GOT3 (cell line): ENCODE measurements around the gene AVL9.
"Not testable (repeated sequence)": the region's sequence is repeated elsewhere in the genome, so short reads cannot be mapped to it uniquely, and the experiment has no call there.

ENCODE experiments used
- DNase-seq: peaks from one replicate; lab custom pipeline; 2025; ENCODE audit warnings: mixed read lengths; lab: John Stamatoyannopoulos, UW

Gene AVL9

DNA sequence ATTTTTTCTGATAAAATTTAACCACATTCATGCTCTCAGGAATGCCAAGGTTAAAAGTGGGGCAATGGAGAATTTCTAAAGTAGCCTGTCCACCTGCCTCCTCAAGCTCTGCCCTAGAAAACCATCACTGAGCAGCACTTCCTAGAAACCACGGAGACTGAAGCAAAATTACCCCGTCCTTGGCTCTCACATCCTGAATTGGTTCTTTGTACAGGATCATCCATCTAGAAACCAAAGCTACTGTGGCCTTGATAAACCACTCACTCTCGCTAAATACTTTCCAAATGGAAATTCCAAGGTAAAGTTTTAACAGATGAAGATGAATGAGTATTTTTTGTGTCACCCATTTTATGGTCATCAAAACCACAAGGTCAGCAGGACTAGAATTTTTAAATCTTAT lies 96.6 kb downstream of the AVL9 start:
- DNase-seq, result no peak

GRCh38 chr7:32592701-32593100 lies 97.4 kb downstream of the AVL9 start:
- DNase-seq, result no peak

DNA sequence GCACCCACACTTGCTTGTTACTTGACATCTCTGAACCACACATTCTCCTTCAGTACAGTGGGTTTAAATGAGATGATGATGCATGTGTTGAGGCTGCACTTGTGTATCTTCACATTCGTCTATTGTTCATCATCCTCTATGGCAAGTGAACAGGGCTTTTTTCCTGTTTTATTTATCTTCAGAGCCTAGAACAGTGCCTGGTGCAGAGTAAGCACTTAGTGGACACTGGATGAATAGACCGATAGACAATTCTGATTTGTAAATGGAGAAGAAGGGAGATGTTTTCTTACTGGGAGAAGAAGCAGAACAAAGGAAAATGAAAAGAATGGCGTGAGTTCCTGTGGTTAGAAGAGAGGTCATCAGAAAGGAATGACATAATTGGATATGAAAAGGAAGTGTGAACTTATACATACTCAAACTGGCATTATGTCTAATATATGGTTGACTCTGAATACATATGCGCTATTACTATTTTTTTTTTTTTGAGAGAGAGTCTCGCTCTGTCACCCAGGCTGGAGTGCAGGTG lies 99.7 kb downstream of the AVL9 start:
- DNase-seq, result no peak

GRCh38 chr7:32601196-32601595 lies 105.9 kb downstream of the AVL9 start:
- not testable (repeated sequence) for DNase-seq

DNA sequence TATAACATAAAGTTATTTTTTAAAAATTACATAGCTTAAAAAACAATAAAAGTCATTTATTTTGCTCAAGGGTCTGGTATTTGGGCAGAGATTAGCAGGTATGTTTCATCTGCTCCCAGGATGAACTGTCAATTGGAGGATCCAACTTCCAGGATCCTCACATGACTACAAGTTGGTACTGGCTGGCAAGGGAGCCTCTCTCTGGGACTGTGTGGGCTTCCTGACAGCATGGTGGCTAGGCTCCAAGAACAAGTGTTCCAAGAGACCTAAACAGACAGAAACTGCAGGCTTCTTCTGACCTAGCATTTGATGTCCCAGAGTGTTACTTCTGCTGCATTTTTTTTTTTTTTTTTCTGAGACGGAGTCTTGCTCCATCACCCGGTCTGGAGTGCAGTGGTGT lies 107.2 kb downstream of the AVL9 start:
- no peak for DNase-seq

DNA sequence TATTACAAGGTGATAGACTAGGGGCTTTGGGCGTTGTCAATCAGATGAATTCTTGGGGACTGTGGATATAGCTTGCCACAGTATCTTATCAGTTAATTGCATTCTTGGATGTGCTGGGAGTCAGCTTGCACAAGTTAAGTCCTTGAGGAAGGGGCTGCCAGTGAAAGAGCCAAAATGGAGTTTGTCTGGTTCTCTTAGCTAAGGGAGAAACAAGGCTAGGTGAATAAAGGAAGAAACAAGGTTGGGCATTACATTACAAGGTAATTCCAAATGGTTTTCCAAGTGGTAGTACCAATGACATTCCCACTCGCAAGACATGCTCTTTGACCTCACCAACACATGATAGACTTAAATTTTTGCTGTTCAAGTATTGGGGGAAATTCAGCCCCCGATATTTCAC lies 108.2 kb downstream of the AVL9 start:
- not testable (repeated sequence) for DNase-seq

- not testable (repeated sequence) for DNase-seq
These were observed 108.8 kb downstream of the AVL9 start for GRCh38 chr7:32604047-32604446.

- no peak for DNase-seq
These were observed 109.7 kb downstream of the AVL9 start for GRCh38 chr7:32605032-32605431.

GRCh38 chr7:32609463-32609862 lies 114.2 kb downstream of the AVL9 start:
- no peak for DNase-seq

DNA sequence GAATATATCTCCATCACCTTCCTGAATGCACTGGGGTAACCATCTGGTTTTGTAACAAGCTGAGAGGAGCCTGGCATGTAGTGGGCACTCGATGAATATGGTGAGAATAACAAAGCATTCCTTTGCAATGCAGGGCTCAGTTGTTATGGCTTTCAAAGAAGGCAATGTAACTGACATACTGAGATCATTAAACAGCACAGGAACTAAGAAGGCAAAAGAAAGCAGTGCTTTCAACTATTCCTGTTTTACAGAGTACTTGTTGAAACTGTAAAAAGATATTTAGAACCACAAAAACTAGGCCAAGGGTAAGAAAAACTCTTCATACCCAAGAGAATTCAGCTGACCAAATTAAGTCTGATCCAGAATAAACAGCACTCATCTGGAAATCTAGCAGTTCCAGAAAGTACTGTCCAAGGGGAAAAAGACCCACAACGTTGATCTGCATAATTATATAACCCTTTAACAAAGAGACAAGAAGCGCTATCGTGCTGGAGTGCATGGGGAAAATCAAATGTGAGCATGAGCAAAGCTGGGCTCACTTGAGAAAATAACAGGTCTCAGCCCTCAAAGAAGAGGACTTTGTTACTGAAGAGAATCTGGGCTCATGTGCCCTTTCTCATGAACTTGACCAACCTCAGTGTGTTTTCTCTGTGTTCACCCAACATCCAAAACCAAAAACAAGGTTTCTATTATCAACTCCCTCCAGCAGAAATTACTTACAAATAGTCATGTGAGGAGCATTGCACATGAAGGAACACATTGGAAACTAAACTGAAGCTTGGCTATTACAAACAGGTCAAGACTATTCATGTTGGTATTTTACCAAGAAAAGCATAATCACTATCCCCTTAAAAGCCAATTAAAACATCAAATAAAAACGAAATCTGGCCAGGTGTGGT lies 116.2 kb downstream of the AVL9 start:
- DNase-seq, result no peak

- no peak for DNase-seq
These were observed 121.3 kb downstream of the AVL9 start for GRCh38 chr7:32616625-32617024.

DNA sequence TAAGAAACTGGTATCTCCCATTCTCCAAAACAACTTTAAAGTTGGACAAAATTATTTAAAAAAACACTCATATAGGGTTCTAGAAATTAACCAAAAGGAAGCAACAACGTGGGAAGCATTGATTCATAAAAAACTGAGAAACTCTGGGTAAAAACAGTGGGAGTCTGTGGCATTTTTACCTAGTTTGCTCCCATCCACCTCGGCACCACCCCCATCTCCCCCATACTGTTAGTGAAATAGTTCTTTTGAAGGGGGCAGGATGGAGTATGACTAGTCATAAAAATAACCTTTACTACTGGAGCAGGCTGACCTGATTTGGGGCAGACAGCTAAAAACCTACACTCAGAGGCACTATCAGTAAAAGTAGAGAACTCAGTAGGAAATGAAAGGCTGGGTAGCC lies 123.2 kb downstream of the AVL9 start:
- no peak for DNase-seq

DNA sequence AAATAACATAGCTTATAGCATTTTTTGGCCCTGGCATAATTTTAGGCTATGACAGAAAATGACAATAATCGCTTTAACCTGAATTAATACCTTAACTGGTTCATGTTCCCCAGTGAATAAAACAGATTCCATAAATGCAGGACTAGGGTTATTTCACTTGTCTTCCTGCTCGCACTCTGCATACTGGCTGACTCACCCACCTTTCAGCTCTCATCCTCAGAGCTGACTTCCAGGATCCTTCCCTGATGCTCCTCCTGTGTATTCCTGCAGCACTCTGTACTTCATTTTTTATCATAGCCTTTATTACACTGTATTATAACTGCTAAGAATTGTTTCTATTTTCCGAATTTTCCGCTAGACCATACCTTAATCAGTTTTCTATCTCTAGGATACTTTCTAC lies 123.7 kb downstream of the AVL9 start:
- no peak for DNase-seq

- not testable (repeated sequence) for DNase-seq
These were observed 124.1 kb downstream of the AVL9 start for GRCh38 chr7:32619416-32619815.

GRCh38 chr7:32631021-32631420 lies 135.7 kb downstream of the AVL9 start:
- no peak for DNase-seq

DNA sequence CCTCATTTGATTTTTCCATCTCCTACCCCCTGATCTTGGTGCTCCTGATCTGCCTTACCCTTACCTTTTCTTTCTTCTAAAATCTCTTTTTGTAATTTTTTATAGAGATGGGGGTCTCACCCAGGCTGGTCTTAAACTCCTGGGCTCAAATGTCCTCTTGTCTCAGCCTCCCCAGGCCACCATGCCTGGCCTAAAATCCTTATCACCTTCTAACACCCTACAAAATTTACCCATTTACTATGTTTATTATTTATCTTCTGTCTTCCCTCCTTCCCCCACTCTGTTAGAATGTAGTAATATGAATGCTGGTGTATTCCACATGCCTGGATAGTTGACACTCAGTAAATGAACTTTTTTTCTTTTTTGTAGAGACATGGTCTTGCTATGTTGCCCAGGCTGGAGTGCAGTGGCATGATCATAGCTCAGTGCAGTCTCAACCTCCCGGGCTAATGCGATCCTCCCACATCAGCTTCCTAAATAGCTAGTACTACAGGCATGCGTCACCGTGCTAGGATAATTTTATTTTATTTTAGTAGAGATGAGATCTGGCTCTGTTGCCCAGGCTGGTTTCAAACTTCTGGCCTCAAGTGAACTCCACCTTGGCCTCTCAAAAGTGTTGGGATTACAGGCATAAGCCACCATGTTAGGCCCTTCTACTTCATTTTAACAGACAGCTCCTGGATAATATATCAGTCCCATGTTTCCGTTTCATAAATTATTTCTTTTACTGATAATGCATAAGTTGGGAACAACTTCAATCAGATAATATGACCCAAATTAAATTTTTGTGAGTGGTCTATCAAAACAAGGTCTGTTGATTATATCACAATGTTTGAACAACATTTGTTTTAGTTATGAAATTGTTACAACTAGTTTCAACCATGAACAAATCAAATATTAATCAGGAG lies 136.6 kb downstream of the AVL9 start:
- not testable (repeated sequence) for DNase-seq

GRCh38 chr7:32633446-32633845 lies 138.2 kb downstream of the AVL9 start:
- DNase-seq, result not testable (repeated sequence)

DNA sequence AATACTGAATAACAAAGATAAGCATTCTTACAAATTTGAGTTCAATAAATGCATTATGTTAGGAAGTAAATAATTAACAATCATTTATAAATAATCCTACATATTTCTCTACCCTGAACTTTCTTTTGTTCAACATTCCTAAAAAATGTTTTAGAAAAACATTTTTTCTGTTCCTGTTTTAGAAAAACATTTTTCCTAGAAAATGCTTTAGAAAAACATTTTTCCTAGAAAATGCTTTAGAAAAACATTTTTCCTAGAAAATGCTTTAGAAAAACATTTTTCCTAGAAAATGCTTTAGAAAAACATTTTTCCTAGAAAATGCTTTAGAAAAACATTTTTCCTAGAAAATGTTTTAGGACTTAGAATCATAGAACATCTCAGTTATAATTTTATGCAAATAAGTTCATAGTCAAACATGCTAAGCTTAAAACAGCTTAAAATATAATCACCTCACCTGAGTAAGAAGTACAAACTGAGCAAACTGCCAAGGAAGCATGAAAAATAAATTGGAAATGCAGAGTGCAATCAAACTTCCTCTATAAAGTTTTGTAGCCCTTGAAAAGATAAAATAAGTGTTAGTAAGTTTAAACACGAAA lies 139.6 kb downstream of the AVL9 start:
- not testable (repeated sequence) for DNase-seq

DNA sequence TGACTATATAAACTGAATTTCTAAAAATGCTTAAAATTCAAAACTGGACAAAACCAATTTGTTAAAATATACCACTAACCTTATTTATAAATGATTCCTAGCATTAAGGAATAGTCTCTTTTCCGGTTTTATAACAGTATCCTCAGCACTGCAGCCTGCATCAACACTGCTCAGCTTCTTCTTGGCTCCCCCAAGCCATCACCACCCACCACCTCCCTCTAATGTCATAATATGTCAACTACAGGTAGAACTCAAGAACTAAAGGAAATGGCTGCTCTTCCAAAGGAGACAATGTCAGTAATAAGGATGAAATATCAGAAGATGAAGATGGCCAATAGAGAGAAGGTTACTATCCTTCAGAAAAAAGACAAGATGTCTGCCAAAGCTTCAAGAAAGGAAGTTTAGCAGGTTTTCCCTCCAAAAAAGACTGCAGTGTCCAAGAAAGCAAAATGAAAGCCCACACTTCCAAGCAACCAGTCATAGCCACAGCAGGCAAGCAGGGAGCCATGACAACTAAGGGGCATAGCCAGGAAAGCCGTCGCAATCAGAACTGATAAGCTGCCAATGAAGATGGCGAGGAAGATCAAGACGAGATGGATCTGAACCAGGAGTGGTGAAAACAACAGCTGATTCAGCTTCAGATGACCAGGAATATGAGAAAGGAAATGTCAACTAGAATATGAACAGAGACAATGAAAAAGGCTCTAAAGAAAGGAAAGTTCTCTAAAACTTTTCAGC lies 141.6 kb downstream of the AVL9 start:
- not testable (repeated sequence) for DNase-seq

DNA sequence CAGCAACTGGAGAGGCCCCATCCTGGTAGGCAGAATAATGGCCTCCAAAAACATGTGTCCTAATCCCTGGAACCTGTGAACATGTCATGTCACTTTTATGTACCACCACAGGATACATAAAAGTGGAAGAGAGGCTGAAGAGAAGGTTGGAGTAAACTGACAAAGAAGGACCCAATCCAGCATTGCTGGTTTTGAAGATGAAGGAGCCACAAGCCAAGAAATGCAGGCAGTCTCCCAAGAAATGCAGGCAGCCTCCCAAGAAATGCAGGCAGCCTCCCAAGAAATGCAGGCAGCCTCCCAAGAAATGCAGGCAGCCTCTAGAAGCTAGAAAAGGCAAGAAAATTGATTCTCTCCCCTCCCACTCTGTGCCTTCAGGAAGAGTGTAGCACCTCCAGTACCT lies 142.3 kb downstream of the AVL9 start:
- not testable (repeated sequence) for DNase-seq
